Measurements from ENCODE around the gene HPCAL4.

HPCAL4 gene

DNA sequence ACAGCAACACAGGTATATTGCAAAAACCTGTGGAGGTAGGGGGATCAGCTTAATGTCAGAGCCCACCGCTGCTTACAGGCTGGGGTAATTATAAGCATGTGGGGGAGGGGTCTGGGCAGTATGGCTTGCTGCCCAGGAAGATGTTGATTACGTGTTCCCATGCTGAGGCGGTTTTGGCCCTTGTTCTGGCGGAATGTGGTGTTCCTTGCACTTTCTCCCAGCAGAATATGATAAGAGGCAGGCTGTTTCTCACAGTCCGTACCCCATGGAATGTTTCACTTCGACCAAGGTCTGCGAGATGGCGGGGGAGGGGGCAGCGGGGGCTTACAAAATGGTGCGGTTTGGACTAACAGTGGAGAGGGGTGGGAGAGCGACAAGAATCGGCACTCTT lies 9.8 kb upstream of the HPCAL4 start:
- ChIA-PET CTCF (interaction anchor here (0.6 to 3.9 kb wide), 13 partner anchors 8 to 273 kb away, joined by 3 to 41 read pairs (median 6); no protein-coding TSS in a partner anchor), POLR2A (no interaction called here)
- Histone ChIP-seq H3K4me3 (ENCODE audit: low read depth, low read length) (no peak overlapping the region), H3K36me3 (ENCODE audit: control insufficient read depth in 2 of 2, insufficient read depth in 1 of 2, low read length in 2 of 2) (no peaks in the 10 kb centered on the region), H3K4me1 (ENCODE audit: control insufficient read depth, insufficient read depth, low read length) (no peaks in the 10 kb centered on the region), H3K27ac (ENCODE audit: extremely low read depth, low read depth, low read length) (no peak overlapping the region), H3K9me3 (ENCODE audit: control insufficient read depth, insufficient read depth, low read depth, low read length) (no peaks in the 10 kb centered on the region)
- TF ChIP-seq, protein P1, sequence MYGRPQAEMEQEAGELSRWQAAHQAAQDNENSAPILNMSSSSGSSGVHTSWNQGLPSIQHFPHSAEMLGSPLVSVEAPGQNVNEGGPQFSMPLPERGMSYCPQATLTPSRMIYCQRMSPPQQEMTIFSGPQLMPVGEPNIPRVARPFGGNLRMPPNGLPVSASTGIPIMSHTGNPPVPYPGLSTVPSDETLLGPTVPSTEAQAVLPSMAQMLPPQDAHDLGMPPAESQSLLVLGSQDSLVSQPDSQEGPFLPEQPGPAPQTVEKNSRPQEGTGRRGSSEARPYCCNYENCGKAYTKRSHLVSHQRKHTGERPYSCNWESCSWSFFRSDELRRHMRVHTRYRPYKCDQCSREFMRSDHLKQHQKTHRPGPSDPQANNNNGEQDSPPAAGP (tag by site-specific recombination; IDR thresholded peaks at IDR 0.05), result no peak
- TF ChIP-seq, protein P2, sequence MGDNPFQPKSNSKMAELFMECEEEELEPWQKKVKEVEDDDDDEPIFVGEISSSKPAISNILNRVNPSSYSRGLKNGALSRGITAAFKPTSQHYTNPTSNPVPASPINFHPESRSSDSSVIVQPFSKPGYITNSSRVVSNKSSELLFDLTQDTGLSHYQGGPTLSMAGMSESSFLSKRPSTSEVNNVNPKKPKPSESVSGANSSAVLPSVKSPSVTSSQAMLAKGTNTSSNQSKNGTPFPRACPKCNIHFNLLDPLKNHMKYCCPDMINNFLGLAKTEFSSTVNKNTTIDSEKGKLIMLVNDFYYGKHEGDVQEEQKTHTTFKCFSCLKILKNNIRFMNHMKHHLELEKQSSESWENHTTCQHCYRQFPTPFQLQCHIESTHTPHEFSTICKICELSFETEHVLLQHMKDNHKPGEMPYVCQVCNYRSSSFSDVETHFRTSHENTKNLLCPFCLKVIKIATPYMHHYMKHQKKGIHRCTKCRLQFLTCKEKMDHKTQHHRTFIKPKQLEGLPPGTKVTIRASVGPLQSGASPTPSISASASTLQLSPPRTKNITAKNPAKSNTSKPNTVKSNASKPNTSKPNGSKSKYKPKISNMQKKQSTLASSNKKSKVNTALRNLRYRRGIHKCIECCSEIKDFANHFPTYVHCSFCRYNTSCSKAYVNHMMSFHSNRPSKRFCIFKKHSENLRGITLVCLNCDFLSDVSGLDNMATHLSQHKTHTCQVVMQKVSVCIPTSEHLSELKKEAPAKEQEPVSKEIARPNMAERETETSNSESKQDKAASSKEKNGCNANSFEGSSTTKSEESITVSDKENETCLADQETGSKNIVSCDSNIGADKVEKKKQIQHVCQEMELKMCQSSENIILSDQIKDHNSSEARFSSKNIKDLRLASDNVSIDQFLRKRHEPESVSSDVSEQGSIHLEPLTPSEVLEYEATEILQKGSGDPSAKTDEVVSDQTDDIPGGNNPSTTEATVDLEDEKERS (tag by site-specific recombination; IDR thresholded peaks at IDR 0.05), result no peak
- TF ChIP-seq, protein P3, sequence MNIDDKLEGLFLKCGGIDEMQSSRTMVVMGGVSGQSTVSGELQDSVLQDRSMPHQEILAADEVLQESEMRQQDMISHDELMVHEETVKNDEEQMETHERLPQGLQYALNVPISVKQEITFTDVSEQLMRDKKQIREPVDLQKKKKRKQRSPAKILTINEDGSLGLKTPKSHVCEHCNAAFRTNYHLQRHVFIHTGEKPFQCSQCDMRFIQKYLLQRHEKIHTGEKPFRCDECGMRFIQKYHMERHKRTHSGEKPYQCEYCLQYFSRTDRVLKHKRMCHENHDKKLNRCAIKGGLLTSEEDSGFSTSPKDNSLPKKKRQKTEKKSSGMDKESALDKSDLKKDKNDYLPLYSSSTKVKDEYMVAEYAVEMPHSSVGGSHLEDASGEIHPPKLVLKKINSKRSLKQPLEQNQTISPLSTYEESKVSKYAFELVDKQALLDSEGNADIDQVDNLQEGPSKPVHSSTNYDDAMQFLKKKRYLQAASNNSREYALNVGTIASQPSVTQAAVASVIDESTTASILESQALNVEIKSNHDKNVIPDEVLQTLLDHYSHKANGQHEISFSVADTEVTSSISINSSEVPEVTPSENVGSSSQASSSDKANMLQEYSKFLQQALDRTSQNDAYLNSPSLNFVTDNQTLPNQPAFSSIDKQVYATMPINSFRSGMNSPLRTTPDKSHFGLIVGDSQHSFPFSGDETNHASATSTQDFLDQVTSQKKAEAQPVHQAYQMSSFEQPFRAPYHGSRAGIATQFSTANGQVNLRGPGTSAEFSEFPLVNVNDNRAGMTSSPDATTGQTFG (tag by site-specific recombination; IDR thresholded peaks at IDR 0.05; ENCODE audit: borderline replicate concordance), result no peak
- TF ChIP-seq ZNF155 (tag by site-specific recombination; IDR thresholded peaks at IDR 0.05) (no peak), SETDB1 (IDR thresholded peaks at IDR 0.05; ENCODE audit: insufficient read length, low read length) (no peak), ZNF747 (tag by site-specific recombination; IDR thresholded peaks at IDR 0.05) (no peak), ZSCAN30 (tag by site-specific recombination; IDR thresholded peaks at IDR 0.05) (no peak), ZNF354C (tag by site-specific recombination; IDR thresholded peaks at IDR 0.05; ENCODE audit: borderline replicate concordance, low read depth) (no peak), ZNF394 (tag by site-specific recombination; IDR thresholded peaks at IDR 0.05; ENCODE audit: borderline replicate concordance) (no peak)
- TF ChIP-seq, protein P4, sequence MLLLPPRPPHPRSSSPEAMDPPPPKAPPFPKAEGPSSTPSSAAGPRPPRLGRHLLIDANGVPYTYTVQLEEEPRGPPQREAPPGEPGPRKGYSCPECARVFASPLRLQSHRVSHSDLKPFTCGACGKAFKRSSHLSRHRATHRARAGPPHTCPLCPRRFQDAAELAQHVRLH (tag by site-specific recombination; IDR thresholded peaks at IDR 0.05), result no peak
- TF ChIP-seq, protein P5, sequence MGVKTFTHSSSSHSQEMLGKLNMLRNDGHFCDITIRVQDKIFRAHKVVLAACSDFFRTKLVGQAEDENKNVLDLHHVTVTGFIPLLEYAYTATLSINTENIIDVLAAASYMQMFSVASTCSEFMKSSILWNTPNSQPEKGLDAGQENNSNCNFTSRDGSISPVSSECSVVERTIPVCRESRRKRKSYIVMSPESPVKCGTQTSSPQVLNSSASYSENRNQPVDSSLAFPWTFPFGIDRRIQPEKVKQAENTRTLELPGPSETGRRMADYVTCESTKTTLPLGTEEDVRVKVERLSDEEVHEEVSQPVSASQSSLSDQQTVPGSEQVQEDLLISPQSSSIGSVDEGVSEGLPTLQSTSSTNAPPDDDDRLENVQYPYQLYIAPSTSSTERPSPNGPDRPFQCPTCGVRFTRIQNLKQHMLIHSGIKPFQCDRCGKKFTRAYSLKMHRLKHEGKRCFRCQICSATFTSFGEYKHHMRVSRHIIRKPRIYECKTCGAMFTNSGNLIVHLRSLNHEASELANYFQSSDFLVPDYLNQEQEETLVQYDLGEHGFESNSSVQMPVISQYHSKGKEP (tag by site-specific recombination; IDR thresholded peaks at IDR 0.05), result no peak
- TF ChIP-seq, protein P6, sequence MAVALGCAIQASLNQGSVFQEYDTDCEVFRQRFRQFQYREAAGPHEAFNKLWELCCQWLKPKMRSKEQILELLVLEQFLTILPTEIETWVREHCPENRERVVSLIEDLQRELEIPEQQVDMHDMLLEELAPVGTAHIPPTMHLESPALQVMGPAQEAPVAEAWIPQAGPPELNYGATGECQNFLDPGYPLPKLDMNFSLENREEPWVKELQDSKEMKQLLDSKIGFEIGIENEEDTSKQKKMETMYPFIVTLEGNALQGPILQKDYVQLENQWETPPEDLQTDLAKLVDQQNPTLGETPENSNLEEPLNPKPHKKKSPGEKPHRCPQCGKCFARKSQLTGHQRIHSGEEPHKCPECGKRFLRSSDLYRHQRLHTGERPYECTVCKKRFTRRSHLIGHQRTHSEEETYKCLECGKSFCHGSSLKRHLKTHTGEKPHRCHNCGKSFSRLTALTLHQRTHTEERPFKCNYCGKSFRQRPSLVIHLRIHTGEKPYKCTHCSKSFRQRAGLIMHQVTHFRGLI (tag by site-specific recombination; IDR thresholded peaks at IDR 0.05), result no peak

DNA sequence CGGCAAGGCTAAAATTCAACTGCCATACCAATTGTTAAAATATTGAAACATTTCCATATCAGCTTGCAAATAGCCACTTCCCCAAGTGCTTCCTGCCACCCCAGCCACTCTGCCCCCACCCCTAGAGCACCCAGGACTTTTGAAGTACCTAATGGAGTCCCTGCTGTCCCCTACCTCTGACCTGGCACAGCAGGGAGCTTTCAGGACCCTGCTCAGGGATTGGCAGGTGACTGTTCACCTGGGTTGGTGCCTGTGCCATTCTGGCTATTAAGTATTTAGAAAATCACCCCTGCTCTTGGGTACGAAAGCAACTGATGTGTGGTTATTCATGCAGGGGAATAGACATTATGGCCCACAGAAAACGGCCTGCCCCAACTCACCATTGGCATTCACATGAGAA lies 9.1 kb upstream of the HPCAL4 start:
- Histone ChIP-seq H3K4me1 (ENCODE audit: control insufficient read depth, insufficient read depth, low read length) (no peaks in the 10 kb centered on the region), H3K27ac (ENCODE audit: extremely low read depth, low read depth, low read length) (no peak overlapping the region), H3K9me3 (ENCODE audit: control insufficient read depth, insufficient read depth, low read depth, low read length) (no peaks in the 10 kb centered on the region), H3K36me3 (ENCODE audit: control insufficient read depth in 2 of 2, insufficient read depth in 1 of 2, low read length in 2 of 2) (no peaks in the 10 kb centered on the region), H3K4me3 (ENCODE audit: low read depth, low read length) (no peak overlapping the region)
- CTCF ChIA-PET, result interaction anchor here (0.7 to 3.8 kb wide), 3 partner anchors 41 to 143 kb away, joined by 3 to 29 read pairs (median 6); no protein-coding TSS in a partner anchor
- POLR2A ChIA-PET, result interaction anchor here (0.9 kb wide), 1 partner anchor 38 kb away, joined by 9 read pairs; the partner anchor contains the start of gene PPIE
- TF ChIP-seq, protein P7, sequence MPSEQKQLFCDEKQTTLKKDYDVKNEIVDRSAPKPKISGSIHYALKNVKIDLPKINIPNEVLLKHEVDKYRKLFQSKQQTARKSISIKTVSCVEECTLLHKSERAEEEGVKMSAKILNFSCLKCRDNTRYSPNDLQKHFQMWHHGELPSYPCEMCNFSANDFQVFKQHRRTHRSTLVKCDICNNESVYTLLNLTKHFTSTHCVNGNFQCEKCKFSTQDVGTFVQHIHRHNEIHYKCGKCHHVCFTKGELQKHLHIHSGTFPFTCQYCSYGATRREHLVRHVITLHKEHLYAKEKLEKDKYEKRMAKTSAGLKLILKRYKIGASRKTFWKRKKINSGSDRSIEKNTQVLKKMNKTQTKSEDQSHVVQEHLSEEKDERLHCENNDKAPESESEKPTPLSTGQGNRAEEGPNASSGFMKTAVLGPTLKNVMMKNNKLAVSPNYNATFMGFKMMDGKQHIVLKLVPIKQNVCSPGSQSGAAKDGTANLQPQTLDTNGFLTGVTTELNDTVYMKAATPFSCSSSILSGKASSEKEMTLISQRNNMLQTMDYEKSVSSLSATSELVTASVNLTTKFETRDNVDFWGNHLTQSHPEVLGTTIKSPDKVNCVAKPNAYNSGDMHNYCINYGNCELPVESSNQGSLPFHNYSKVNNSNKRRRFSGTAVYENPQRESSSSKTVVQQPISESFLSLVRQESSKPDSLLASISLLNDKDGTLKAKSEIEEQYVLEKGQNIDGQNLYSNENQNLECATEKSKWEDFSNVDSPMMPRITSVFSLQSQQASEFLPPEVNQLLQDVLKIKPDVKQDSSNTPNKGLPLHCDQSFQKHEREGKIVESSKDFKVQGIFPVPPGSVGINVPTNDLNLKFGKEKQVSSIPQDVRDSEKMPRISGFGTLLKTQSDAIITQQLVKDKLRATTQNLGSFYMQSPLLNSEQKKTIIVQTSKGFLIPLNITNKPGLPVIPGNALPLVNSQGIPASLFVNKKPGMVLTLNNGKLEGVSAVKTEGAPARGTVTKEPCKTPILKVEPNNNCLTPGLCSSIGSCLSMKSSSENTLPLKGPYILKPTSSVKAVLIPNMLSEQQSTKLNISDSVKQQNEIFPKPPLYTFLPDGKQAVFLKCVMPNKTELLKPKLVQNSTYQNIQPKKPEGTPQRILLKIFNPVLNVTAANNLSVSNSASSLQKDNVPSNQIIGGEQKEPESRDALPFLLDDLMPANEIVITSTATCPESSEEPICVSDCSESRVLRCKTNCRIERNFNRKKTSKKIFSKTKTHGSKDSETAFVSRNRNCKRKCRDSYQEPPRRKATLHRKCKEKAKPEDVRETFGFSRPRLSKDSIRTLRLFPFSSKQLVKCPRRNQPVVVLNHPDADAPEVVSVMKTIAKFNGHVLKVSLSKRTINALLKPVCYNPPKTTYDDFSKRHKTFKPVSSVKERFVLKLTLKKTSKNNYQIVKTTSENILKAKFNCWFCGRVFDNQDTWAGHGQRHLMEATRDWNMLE (tag by site-specific recombination; conservative IDR thresholded peaks at IDR 0.05; ENCODE audit: low read depth), result no peak
- TF ChIP-seq ZNF558 (tag by site-specific recombination; IDR thresholded peaks at IDR 0.05) (no peak), ZFP37 (tag by site-specific recombination; IDR thresholded peaks at IDR 0.05) (no peak), SCRT2 (tag by site-specific recombination; IDR thresholded peaks at IDR 0.05) (no peak), SP3 (tag by site-specific recombination; IDR thresholded peaks at IDR 0.05) (no peak)

Measured in HEK293 (cell line).